ENCODE results near the gene POMZP3. TPM values are rescaled to one million over a fixed set of nuclear protein-coding genes. Genes with fewer than 3 reads are reported as not detected.
"Not testable (repeated sequence)": the region's sequence is repeated elsewhere in the genome, so short reads cannot be mapped to it uniquely, and the experiment has no call there.

Gene POMZP3
- total and polyA plus RNA-seq, 2 experiments from 2014 or later, result 8.7 to 9.1 TPM

- ATAC-seq, H3K4me2 ChIP-seq: not testable (repeated sequence)
Measured at GRCh38 chr7:76592694-76593093, 34.4 kb downstream of the POMZP3 start.

GRCh38 chr7:76591602-76592304 lies 35.3 kb downstream of the POMZP3 start:
- H3K27me3 ChIP-seq (ENCODE audit: insufficient read depth); H3K9me3 Mint-ChIP-seq; H3F3A ChIP-seq (replicated peaks; ENCODE audit: low read depth); H3K36me3 ChIP-seq (ENCODE audit: insufficient read depth); H3K4me2 ChIP-seq; H3K4me3 ChIP-seq; H3K4me1 ChIP-seq (ENCODE audit: insufficient read depth); H3K4me3 Mint-ChIP-seq; DNase-seq (ENCODE audit: low spot score); H3K27ac ChIP-seq (ENCODE audit: low read depth); H3K27ac Mint-ChIP-seq; H3K79me2 ChIP-seq (replicated peaks; ENCODE audit: insufficient read depth); H3K9me2 ChIP-seq (ENCODE audit: insufficient read depth); H2AFZ ChIP-seq; H3K27me3 Mint-ChIP-seq (ENCODE audit: insufficient read depth, low read depth, poor library complexity); H4K20me1 ChIP-seq (replicated peaks; ENCODE audit: insufficient read depth); H3K4me1 Mint-ChIP-seq; ATAC-seq: not testable (repeated sequence)
- peaks cover 15% of the 10 kb centered on the region; the same call in 1 of the 3 replicates for H3K36me3 Mint-ChIP-seq (ENCODE audit: low read depth)

More at GRCh38 chr7:76592694-76593093, 34.4 kb downstream of the POMZP3 start:
- not testable (repeated sequence) for H3K9me2 ChIP-seq (ENCODE audit: insufficient read depth); H3K27ac Mint-ChIP-seq; H3K27me3 ChIP-seq (ENCODE audit: insufficient read depth); H4K20me1 ChIP-seq (replicated peaks; ENCODE audit: insufficient read depth); H3K4me3 ChIP-seq; H3K27ac ChIP-seq (ENCODE audit: low read depth); H3K36me3 ChIP-seq (ENCODE audit: insufficient read depth); H3K4me1 Mint-ChIP-seq; H3K4me1 ChIP-seq (ENCODE audit: insufficient read depth); H3K9me3 Mint-ChIP-seq; H2AFZ ChIP-seq; H3K27me3 Mint-ChIP-seq (ENCODE audit: insufficient read depth, low read depth, poor library complexity); H3F3A ChIP-seq (replicated peaks; ENCODE audit: low read depth); DNase-seq (ENCODE audit: low spot score); H3K4me3 Mint-ChIP-seq; H3K79me2 ChIP-seq (replicated peaks; ENCODE audit: insufficient read depth)
- peaks cover 15% of the 10 kb centered on the region; the same call in 1 of the 3 replicates for H3K36me3 Mint-ChIP-seq (ENCODE audit: low read depth)

GRCh38 chr7:76591033-76591432 lies 36.0 kb downstream of the POMZP3 start:
- not testable (repeated sequence) for H3F3A ChIP-seq (replicated peaks; ENCODE audit: low read depth); H3K4me2 ChIP-seq; H3K9me2 ChIP-seq (ENCODE audit: insufficient read depth); H3K4me1 ChIP-seq (ENCODE audit: insufficient read depth); H3K4me3 Mint-ChIP-seq; H3K79me2 ChIP-seq (replicated peaks; ENCODE audit: insufficient read depth); H3K36me3 ChIP-seq (ENCODE audit: insufficient read depth); DNase-seq (ENCODE audit: low spot score); H3K27me3 ChIP-seq (ENCODE audit: insufficient read depth); H3K27ac ChIP-seq (ENCODE audit: low read depth); H3K4me3 ChIP-seq; H3K27ac Mint-ChIP-seq; H3K27me3 Mint-ChIP-seq (ENCODE audit: insufficient read depth, low read depth, poor library complexity); H4K20me1 ChIP-seq (replicated peaks; ENCODE audit: insufficient read depth); H2AFZ ChIP-seq; H3K9me3 Mint-ChIP-seq; H3K4me1 Mint-ChIP-seq
- peaks cover 15% of the 10 kb centered on the region; the same call in 1 of the 3 replicates for H3K36me3 Mint-ChIP-seq (ENCODE audit: low read depth)
- peak; percentile 59 for ATAC-seq

GRCh38 chr7:76588586-76588985 lies 38.5 kb downstream of the POMZP3 start:
- H3K9me2 ChIP-seq (ENCODE audit: insufficient read depth); H4K20me1 ChIP-seq (replicated peaks; ENCODE audit: insufficient read depth); ATAC-seq; H3K27me3 ChIP-seq (ENCODE audit: insufficient read depth); H3K4me1 Mint-ChIP-seq; DNase-seq (ENCODE audit: low spot score); H3K36me3 ChIP-seq (ENCODE audit: insufficient read depth); H3K27me3 Mint-ChIP-seq (ENCODE audit: insufficient read depth, low read depth, poor library complexity); H3K27ac ChIP-seq (ENCODE audit: low read depth); H3K4me2 ChIP-seq; H3F3A ChIP-seq (replicated peaks; ENCODE audit: low read depth); H3K4me3 Mint-ChIP-seq; H3K27ac Mint-ChIP-seq; H3K9me3 Mint-ChIP-seq; H3K4me3 ChIP-seq; H3K4me1 ChIP-seq (ENCODE audit: insufficient read depth); H2AFZ ChIP-seq: not testable (repeated sequence)
- peaks cover 18% of the 10 kb centered on the region for H3K79me2 ChIP-seq (replicated peaks; ENCODE audit: insufficient read depth)
- peaks cover 12% of the 10 kb centered on the region; the same call in 1 of the 3 replicates for H3K36me3 Mint-ChIP-seq (ENCODE audit: low read depth)

GRCh38 chr7:76586585-76587315 lies 40.3 kb downstream of the POMZP3 start:
- not testable (repeated sequence) for H3K4me1 ChIP-seq (ENCODE audit: insufficient read depth); H3K9me2 ChIP-seq (ENCODE audit: insufficient read depth)

GRCh38 chr7:76583636-76584281 lies 43.3 kb downstream of the POMZP3 start:
- H3F3A ChIP-seq (replicated peaks; ENCODE audit: low read depth); H3K4me1 Mint-ChIP-seq; ATAC-seq; H4K20me1 ChIP-seq (replicated peaks; ENCODE audit: insufficient read depth); H3K4me1 ChIP-seq (ENCODE audit: insufficient read depth); H2AFZ ChIP-seq; H3K36me3 Mint-ChIP-seq (ENCODE audit: low read depth); H3K9me3 Mint-ChIP-seq; H3K36me3 ChIP-seq (ENCODE audit: insufficient read depth); H3K4me3 Mint-ChIP-seq; H3K27me3 ChIP-seq (ENCODE audit: insufficient read depth); H3K9me2 ChIP-seq (ENCODE audit: insufficient read depth); H3K4me3 ChIP-seq; H3K4me2 ChIP-seq; H3K27me3 Mint-ChIP-seq (ENCODE audit: insufficient read depth, low read depth, poor library complexity); DNase-seq (ENCODE audit: low spot score): not testable (repeated sequence)
- Histone ChIP-seq H3K27ac (ENCODE audit: low read depth) (0 out of 2 replicates have a peak overlapping the region, but pooled peaks have one; percentile 66), H3K79me2 (replicated peaks; ENCODE audit: insufficient read depth) (peaks cover 18% of the 10 kb centered on the region)
- peak overlapping the region; percentile 19; the same call in 1 of the 2 replicates for H3K27ac Mint-ChIP-seq

More at GRCh38 chr7:76586585-76587315, 40.3 kb downstream of the POMZP3 start:
- peaks cover 18% of the 10 kb centered on the region for H3K79me2 ChIP-seq (replicated peaks; ENCODE audit: insufficient read depth)
- not testable (repeated sequence) for ATAC-seq; H3K36me3 ChIP-seq (ENCODE audit: insufficient read depth); H3K4me2 ChIP-seq; H3K4me3 ChIP-seq; H3K27ac Mint-ChIP-seq; DNase-seq (ENCODE audit: low spot score); H4K20me1 ChIP-seq (replicated peaks; ENCODE audit: insufficient read depth); H3K36me3 Mint-ChIP-seq (ENCODE audit: low read depth); H3F3A ChIP-seq (replicated peaks; ENCODE audit: low read depth); H3K27me3 ChIP-seq (ENCODE audit: insufficient read depth); H3K27ac ChIP-seq (ENCODE audit: low read depth); H3K9me3 Mint-ChIP-seq; H3K27me3 Mint-ChIP-seq (ENCODE audit: insufficient read depth, low read depth, poor library complexity); H2AFZ ChIP-seq; H3K4me1 Mint-ChIP-seq; H3K4me3 Mint-ChIP-seq
